ENCODE data around the gene ST7.

The ST7 gene

GRCh38 chr7:116984511-116984910, 31.2 kb downstream of the ST7 start:
- Histone ChIP-seq H3K4me3 (ENCODE audit: low read depth in 1 of 2, low read length in 2 of 2) (no peak overlapping the region), H3K4me1 (ENCODE audit: control insufficient read depth in 1 of 2, insufficient read depth in 2 of 2, low read length in 2 of 2) (no peaks in the 10 kb centered on the region), H3K36me3 (ENCODE audit: control insufficient read depth in 1 of 2, insufficient read depth in 2 of 2, low read length in 2 of 2) (no peaks in the 10 kb centered on the region), H3K9me3 (ENCODE audit: control insufficient read depth in 1 of 2, low read length in 2 of 2) (no peaks in the 10 kb centered on the region), H3K27ac (ENCODE audit: low read length) (no peak overlapping the region), H3K27me3 (ENCODE audit: low read depth, low read length) (no peaks in the 10 kb centered on the region)

- no peaks in the 10 kb centered on the region for H3K9me3 ChIP-seq (ENCODE audit: control insufficient read depth in 1 of 2, low read length in 2 of 2)
- H3K4me1 ChIP-seq (ENCODE audit: control insufficient read depth in 1 of 2, insufficient read depth in 2 of 2, low read length in 2 of 2) = no peaks in the 10 kb centered on the region
- no peaks in the 10 kb centered on the region for H3K36me3 ChIP-seq (ENCODE audit: control insufficient read depth in 1 of 2, insufficient read depth in 2 of 2, low read length in 2 of 2)
- H3K27ac ChIP-seq (ENCODE audit: low read length) = no peak overlapping the region
- H3K27me3 ChIP-seq (ENCODE audit: low read depth, low read length) = no peaks in the 10 kb centered on the region
- no peak overlapping the region for H3K4me3 ChIP-seq (ENCODE audit: low read depth in 1 of 2, low read length in 2 of 2)
These were observed 31.6 kb downstream of the ST7 start for GRCh38 chr7:116984917-116985316.

GRCh38 chr7:116985575-116985974, 32.3 kb downstream of the ST7 start:
- Histone ChIP-seq H3K27ac (ENCODE audit: low read length) (no peak overlapping the region), H3K4me1 (ENCODE audit: control insufficient read depth in 1 of 2, insufficient read depth in 2 of 2, low read length in 2 of 2) (no peaks in the 10 kb centered on the region), H3K4me3 (ENCODE audit: low read depth in 1 of 2, low read length in 2 of 2) (no peak overlapping the region), H3K27me3 (ENCODE audit: low read depth, low read length) (no peaks in the 10 kb centered on the region), H3K36me3 (ENCODE audit: control insufficient read depth in 1 of 2, insufficient read depth in 2 of 2, low read length in 2 of 2) (no peaks in the 10 kb centered on the region), H3K9me3 (ENCODE audit: control insufficient read depth in 1 of 2, low read length in 2 of 2) (no peaks in the 10 kb centered on the region)

GRCh38 chr7:116986611-116987565, 33.6 kb downstream of the ST7 start:
- Histone ChIP-seq H3K36me3 (ENCODE audit: control insufficient read depth in 1 of 2, insufficient read depth in 2 of 2, low read length in 2 of 2) (no peaks in the 10 kb centered on the region), H3K4me1 (ENCODE audit: control insufficient read depth in 1 of 2, insufficient read depth in 2 of 2, low read length in 2 of 2) (no peaks in the 10 kb centered on the region), H3K27ac (ENCODE audit: low read length) (no peak overlapping the region)

GRCh38 chr7:116988363-116988989, 35.2 kb downstream of the ST7 start:
- Histone ChIP-seq H3K27ac (ENCODE audit: low read length) (no peak overlapping the region), H3K4me3 (ENCODE audit: low read depth in 1 of 2, low read length in 2 of 2) (no peak overlapping the region), H3K27me3 (ENCODE audit: low read depth, low read length) (no peaks in the 10 kb centered on the region), H3K9me3 (ENCODE audit: control insufficient read depth in 1 of 2, low read length in 2 of 2) (no peaks in the 10 kb centered on the region), H3K4me1 (ENCODE audit: control insufficient read depth in 1 of 2, insufficient read depth in 2 of 2, low read length in 2 of 2) (no peaks in the 10 kb centered on the region), H3K36me3 (ENCODE audit: control insufficient read depth in 1 of 2, insufficient read depth in 2 of 2, low read length in 2 of 2) (no peaks in the 10 kb centered on the region)

More at GRCh38 chr7:116986611-116987565, 33.6 kb downstream of the ST7 start:
- Histone ChIP-seq H3K4me3 (ENCODE audit: low read depth in 1 of 2, low read length in 2 of 2) (no peak overlapping the region), H3K9me3 (ENCODE audit: control insufficient read depth in 1 of 2, low read length in 2 of 2) (no peaks in the 10 kb centered on the region), H3K27me3 (ENCODE audit: low read depth, low read length) (no peaks in the 10 kb centered on the region)

GRCh38 chr7:116990056-116990455, 36.8 kb downstream of the ST7 start:
- Histone ChIP-seq H3K36me3 (ENCODE audit: control insufficient read depth in 1 of 2, insufficient read depth in 2 of 2, low read length in 2 of 2) (no peaks in the 10 kb centered on the region), H3K4me1 (ENCODE audit: control insufficient read depth in 1 of 2, insufficient read depth in 2 of 2, low read length in 2 of 2) (no peaks in the 10 kb centered on the region), H3K9me3 (ENCODE audit: control insufficient read depth in 1 of 2, low read length in 2 of 2) (no peaks in the 10 kb centered on the region), H3K27me3 (ENCODE audit: low read depth, low read length) (no peaks in the 10 kb centered on the region), H3K4me3 (ENCODE audit: low read depth in 1 of 2, low read length in 2 of 2) (no peak overlapping the region), H3K27ac (ENCODE audit: low read length) (no peak overlapping the region)

GRCh38 chr7:116991233-116991632, 37.9 kb downstream of the ST7 start:
- no peaks in the 10 kb centered on the region for H3K36me3 ChIP-seq (ENCODE audit: control insufficient read depth in 1 of 2, insufficient read depth in 2 of 2, low read length in 2 of 2)
- no peak overlapping the region for H3K4me3 ChIP-seq (ENCODE audit: low read depth in 1 of 2, low read length in 2 of 2)
- H3K4me1 ChIP-seq (ENCODE audit: control insufficient read depth in 1 of 2, insufficient read depth in 2 of 2, low read length in 2 of 2) = no peaks in the 10 kb centered on the region
- H3K27ac ChIP-seq (ENCODE audit: low read length) = no peak overlapping the region
- no peaks in the 10 kb centered on the region for H3K27me3 ChIP-seq (ENCODE audit: low read depth, low read length)
- no peaks in the 10 kb centered on the region for H3K9me3 ChIP-seq (ENCODE audit: control insufficient read depth in 1 of 2, low read length in 2 of 2)

DNA sequence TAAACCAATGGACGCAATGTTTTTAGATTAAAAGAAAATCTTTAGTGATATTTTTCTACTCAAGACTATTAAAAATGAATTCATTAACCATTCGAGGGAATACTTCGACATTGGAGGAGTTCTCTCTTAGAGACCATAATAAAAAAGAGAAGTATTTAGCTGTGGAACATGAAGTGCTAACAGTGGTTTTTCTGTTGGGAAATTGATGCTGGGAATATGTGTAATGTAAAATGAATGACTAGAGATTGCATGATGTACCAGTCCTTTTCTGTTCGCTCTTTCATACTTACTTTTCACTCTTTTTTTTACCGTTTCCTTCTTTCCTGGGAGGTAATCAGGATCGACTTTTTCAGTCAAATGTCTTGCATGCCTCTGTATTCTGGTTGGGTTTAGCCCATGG, 41.3 kb downstream of the ST7 start:
- Histone ChIP-seq H3K9me3 (ENCODE audit: control insufficient read depth in 1 of 2, low read length in 2 of 2) (no peaks in the 10 kb centered on the region), H3K27me3 (ENCODE audit: low read depth, low read length) (no peaks in the 10 kb centered on the region), H3K36me3 (ENCODE audit: control insufficient read depth in 1 of 2, insufficient read depth in 2 of 2, low read length in 2 of 2) (no peaks in the 10 kb centered on the region), H3K4me1 (ENCODE audit: control insufficient read depth in 1 of 2, insufficient read depth in 2 of 2, low read length in 2 of 2) (no peaks in the 10 kb centered on the region), H3K27ac (ENCODE audit: low read length) (no peak overlapping the region), H3K4me3 (ENCODE audit: low read depth in 1 of 2, low read length in 2 of 2) (no peak overlapping the region)

GRCh38 chr7:116997972-116998371, 44.7 kb downstream of the ST7 start:
- Histone ChIP-seq H3K27me3 (ENCODE audit: low read depth, low read length) (no peaks in the 10 kb centered on the region), H3K4me1 (ENCODE audit: control insufficient read depth in 1 of 2, insufficient read depth in 2 of 2, low read length in 2 of 2) (no peaks in the 10 kb centered on the region), H3K27ac (ENCODE audit: low read length) (no peak overlapping the region), H3K4me3 (ENCODE audit: low read depth in 1 of 2, low read length in 2 of 2) (no peak overlapping the region), H3K36me3 (ENCODE audit: control insufficient read depth in 1 of 2, insufficient read depth in 2 of 2, low read length in 2 of 2) (no peaks in the 10 kb centered on the region), H3K9me3 (ENCODE audit: control insufficient read depth in 1 of 2, low read length in 2 of 2) (no peaks in the 10 kb centered on the region)

DNA sequence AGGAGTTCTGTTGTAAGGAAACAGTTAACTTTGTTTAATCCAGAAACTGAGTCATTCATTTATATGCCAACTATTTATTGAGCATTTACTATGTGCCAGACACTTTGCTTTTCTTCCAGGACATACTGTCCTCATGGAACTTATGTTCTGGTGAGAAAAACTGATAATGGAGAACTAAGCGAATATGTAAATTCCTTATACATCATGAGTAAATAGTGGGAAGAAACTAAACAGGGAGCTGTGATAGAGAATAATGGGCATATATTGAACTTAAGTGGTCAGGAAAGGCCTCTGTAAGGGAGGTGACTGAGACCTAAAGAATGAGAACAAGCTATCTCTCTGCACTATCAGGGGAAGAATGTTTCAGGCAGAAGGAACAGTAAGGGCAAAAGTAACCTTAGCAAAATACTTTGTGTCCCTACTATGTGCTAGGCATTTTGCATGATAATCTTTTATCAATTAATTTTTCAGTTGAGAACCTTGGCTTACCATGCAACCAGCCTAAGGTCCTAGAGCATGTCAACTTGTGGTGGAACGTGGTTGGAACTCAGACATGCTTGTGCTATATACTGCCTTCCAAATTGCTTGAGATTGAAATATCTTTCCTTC, 45.4 kb downstream of the ST7 start:
- no peaks in the 10 kb centered on the region for H3K4me1 ChIP-seq (ENCODE audit: control insufficient read depth in 1 of 2, insufficient read depth in 2 of 2, low read length in 2 of 2)
- no peak overlapping the region for H3K4me3 ChIP-seq (ENCODE audit: low read depth in 1 of 2, low read length in 2 of 2)
- H3K27ac ChIP-seq (ENCODE audit: low read length) = no peak overlapping the region
- no peaks in the 10 kb centered on the region for H3K9me3 ChIP-seq (ENCODE audit: control insufficient read depth in 1 of 2, low read length in 2 of 2)
- H3K36me3 ChIP-seq (ENCODE audit: control insufficient read depth in 1 of 2, insufficient read depth in 2 of 2, low read length in 2 of 2) = no peaks in the 10 kb centered on the region
- no peaks in the 10 kb centered on the region for H3K27me3 ChIP-seq (ENCODE audit: low read depth, low read length)

GRCh38 chr7:116999311-116999710, 46.0 kb downstream of the ST7 start:
- H3K36me3 ChIP-seq (ENCODE audit: control insufficient read depth in 1 of 2, insufficient read depth in 2 of 2, low read length in 2 of 2) = no peaks in the 10 kb centered on the region
- H3K27ac ChIP-seq (ENCODE audit: low read length) = no peak overlapping the region
- H3K4me1 ChIP-seq (ENCODE audit: control insufficient read depth in 1 of 2, insufficient read depth in 2 of 2, low read length in 2 of 2) = no peaks in the 10 kb centered on the region
- no peak overlapping the region for H3K4me3 ChIP-seq (ENCODE audit: low read depth in 1 of 2, low read length in 2 of 2)
- no peaks in the 10 kb centered on the region for H3K9me3 ChIP-seq (ENCODE audit: control insufficient read depth in 1 of 2, low read length in 2 of 2)
- H3K27me3 ChIP-seq (ENCODE audit: low read depth, low read length) = no peaks in the 10 kb centered on the region
